ENCODE data around the gene MRPL52. TPM values are rescaled to one million over a fixed set of nuclear protein-coding genes. Genes with fewer than 3 reads are reported as not detected.
A peak's percentile ranks its signal among the peaks of the same experiment; 100 is the strongest.

The MRPL52 gene
- total RNA-seq, 1 experiment from 2014 or later, result 180 TPM

- Histone ChIP-seq H3F3A (ENCODE audit: low read length, unreplicated experiment) (no peaks in the 10 kb centered on the region), H3K36me3 (ENCODE audit: low read depth, low read length) (no peaks in the 10 kb centered on the region), H3K4me3 (ENCODE audit: low read length) (no peak overlapping the region), H2AFZ (ENCODE audit: low read length) (no peak overlapping the region), H3K79me2 (ENCODE audit: low read length) (no peaks in the 10 kb centered on the region), H3K4me2 (ENCODE audit: low read length) (no peak overlapping the region), H4K20me1 (ENCODE audit: low read length) (no peaks in the 10 kb centered on the region), H3K9me3 (ENCODE audit: low read length) (no peaks in the 10 kb centered on the region), H3K4me1 (ENCODE audit: insufficient read depth, low read length) (no peaks in the 10 kb centered on the region), H3K27ac (ENCODE audit: low read length) (no peak overlapping the region), H3K9me2 (replicated peaks; ENCODE audit: low read length) (no peaks in the 10 kb centered on the region), H3K27me3 (ENCODE audit: low read length) (no peaks in the 10 kb centered on the region), H3K9ac (ENCODE audit: low read length) (no peak overlapping the region)
- BruUV-seq (replicated peaks), result no TSS peak
- CTCF ChIA-PET, result no interaction called here
- POLR2A ChIA-PET (ENCODE audit: unreplicated experiment), result no interaction called here
- no peak for DNase-seq
- TF ChIP-seq EZH2 (IDR thresholded peaks at IDR 0.05; ENCODE audit: low read length, unreplicated experiment) (no peak), EZH2phosphoT487 (IDR thresholded peaks at IDR 0.05; ENCODE audit: borderline replicate concordance, low read length) (no peak), CTCF (conservative IDR thresholded peaks at IDR 0.05; ENCODE audit: low read depth, low read length) (no peak)
- no peak for ATAC-seq
- intact Hi-C loops (cut with micrococcal nuclease), result no loop called here
Observed at GRCh38 chr14:22861651-22862050, 32.0 kb downstream of the MRPL52 start.

DNA sequence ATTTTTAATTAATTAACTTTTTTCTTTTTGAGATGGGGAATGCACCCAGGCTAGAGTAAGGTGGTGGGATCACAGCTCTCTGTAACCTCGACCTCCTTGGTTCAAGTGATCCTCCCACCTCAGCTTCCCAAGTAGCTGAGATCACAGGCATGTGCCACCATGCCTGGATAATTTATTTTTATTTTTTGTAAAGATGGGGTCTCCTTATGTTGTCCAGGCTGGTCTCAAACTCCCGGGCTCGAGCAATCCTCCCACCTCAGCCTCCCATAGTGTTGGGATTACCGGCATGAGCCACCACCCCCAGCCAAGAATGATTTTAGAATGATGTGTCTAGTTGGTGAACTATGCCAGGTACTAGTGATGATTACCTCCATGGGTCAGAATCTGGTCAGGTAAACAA is 35.3 kb downstream of the MRPL52 start:
- no peaks in the 10 kb centered on the region for H3K9me3 ChIP-seq (ENCODE audit: low read length)
- ATAC-seq, result no peak
- no peaks in the 10 kb centered on the region for H3F3A ChIP-seq (ENCODE audit: low read length, unreplicated experiment)
- TF ChIP-seq EZH2 (IDR thresholded peaks at IDR 0.05; ENCODE audit: low read length, unreplicated experiment) (no peak), EZH2phosphoT487 (IDR thresholded peaks at IDR 0.05; ENCODE audit: borderline replicate concordance, low read length) (no peak), CTCF (conservative IDR thresholded peaks at IDR 0.05; ENCODE audit: low read depth, low read length) (no peak)
- no peaks in the 10 kb centered on the region for H3K9me2 ChIP-seq (replicated peaks; ENCODE audit: low read length)
- no TSS peak for BruUV-seq (replicated peaks)
- H4K20me1 ChIP-seq (ENCODE audit: low read length), result no peaks in the 10 kb centered on the region
- CTCF ChIA-PET, result no interaction called here
- H3K4me1 ChIP-seq (ENCODE audit: insufficient read depth, low read length), result no peaks in the 10 kb centered on the region
- intact Hi-C loops (cut with micrococcal nuclease), result no loop called here
- H3K79me2 ChIP-seq (ENCODE audit: low read length), result no peaks in the 10 kb centered on the region
- no peak for DNase-seq
- H3K9ac ChIP-seq (ENCODE audit: low read length), result no peak overlapping the region
- no peak overlapping the region for H2AFZ ChIP-seq (ENCODE audit: low read length)
- H3K36me3 ChIP-seq (ENCODE audit: low read depth, low read length), result no peaks in the 10 kb centered on the region
- H3K27ac ChIP-seq (ENCODE audit: low read length), result no peak overlapping the region
- H3K4me2 ChIP-seq (ENCODE audit: low read length), result no peak overlapping the region
- H3K27me3 ChIP-seq (ENCODE audit: low read length), result no peaks in the 10 kb centered on the region
- H3K4me3 ChIP-seq (ENCODE audit: low read length), result no peak overlapping the region
- POLR2A ChIA-PET (ENCODE audit: unreplicated experiment), result no interaction called here

- H3K4me2 ChIP-seq (ENCODE audit: low read length), result no peak overlapping the region
- H3K36me3 ChIP-seq (ENCODE audit: low read depth, low read length), result no peaks in the 10 kb centered on the region
- no peak overlapping the region for H3K27ac ChIP-seq (ENCODE audit: low read length)
- no peaks in the 10 kb centered on the region for H3K79me2 ChIP-seq (ENCODE audit: low read length)
- TF ChIP-seq CTCF (conservative IDR thresholded peaks at IDR 0.05; ENCODE audit: low read depth, low read length) (peak; percentile 54), EZH2phosphoT487 (IDR thresholded peaks at IDR 0.05; ENCODE audit: borderline replicate concordance, low read length) (no peak)
- H3K27me3 ChIP-seq (ENCODE audit: low read length), result no peaks in the 10 kb centered on the region
- H3F3A ChIP-seq (ENCODE audit: low read length, unreplicated experiment), result peaks cover 3% of the 10 kb centered on the region
- no peak overlapping the region for H2AFZ ChIP-seq (ENCODE audit: low read length)
- ChIA-PET POLR2A (ENCODE audit: unreplicated experiment) (no interaction called here), CTCF (interaction anchor here (0.6 kb wide), 1 partner anchor 15 kb away, joined by 5 read pairs; no protein-coding TSS in a partner anchor)
- ATAC-seq (no peak), DNase-seq (no peak)
- intact Hi-C loops (cut with micrococcal nuclease), result no loop called here
- H3K4me3 ChIP-seq (ENCODE audit: low read length), result no peak overlapping the region
- H3K9ac ChIP-seq (ENCODE audit: low read length), result no peak overlapping the region
- peaks cover 5% of the 10 kb centered on the region for H3K4me1 ChIP-seq (ENCODE audit: insufficient read depth, low read length)
- no peaks in the 10 kb centered on the region for H3K9me3 ChIP-seq (ENCODE audit: low read length)
- no peaks in the 10 kb centered on the region for H4K20me1 ChIP-seq (ENCODE audit: low read length)
- H3K9me2 ChIP-seq (replicated peaks; ENCODE audit: low read length), result no peaks in the 10 kb centered on the region
- BruUV-seq (replicated peaks), result no TSS peak
Observed at GRCh38 chr14:22865424-22866405, 36.0 kb downstream of the MRPL52 start.

All from PC-3 (cell line).